ENCODE results near the gene KMT2C.

DNA sequence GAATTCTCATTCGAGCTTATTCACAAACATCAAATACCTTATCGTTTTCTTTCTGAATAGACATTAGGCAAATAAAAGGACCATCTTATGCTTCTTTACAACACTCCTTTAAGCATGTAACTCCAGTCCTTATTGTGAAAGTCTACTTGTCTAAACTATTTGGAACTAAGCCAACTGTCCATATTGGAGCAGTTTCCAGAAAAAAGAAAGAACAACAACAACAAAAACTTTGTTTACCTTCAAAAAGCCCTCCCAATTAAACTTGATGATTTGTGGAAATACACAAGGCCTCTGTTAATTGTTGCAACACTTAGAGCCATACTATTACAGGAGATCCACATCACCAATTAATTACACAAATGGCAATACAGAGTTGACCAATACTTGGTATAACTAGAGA, 246.7 kb downstream of the KMT2C start:
- no peak for TF ChIP-seq POLR2AphosphoS5 (IDR thresholded peaks at IDR 0.05)
- TF ChIP-seq POLR2A (IDR thresholded peaks at IDR 0.05), result no peak
- no peak for TF ChIP-seq CTCF (IDR thresholded peaks at IDR 0.05)

Data from stomach (tissue), 4 donors.